Measurements from ENCODE around the gene SETD2. TPM values are rescaled to one million over a fixed set of nuclear protein-coding genes. Genes with fewer than 3 reads are reported as not detected.

SETD2 gene
- polyA plus RNA-seq, 3 donors, result 3.1 to 22.4 (median 7.5) TPM

DNA sequence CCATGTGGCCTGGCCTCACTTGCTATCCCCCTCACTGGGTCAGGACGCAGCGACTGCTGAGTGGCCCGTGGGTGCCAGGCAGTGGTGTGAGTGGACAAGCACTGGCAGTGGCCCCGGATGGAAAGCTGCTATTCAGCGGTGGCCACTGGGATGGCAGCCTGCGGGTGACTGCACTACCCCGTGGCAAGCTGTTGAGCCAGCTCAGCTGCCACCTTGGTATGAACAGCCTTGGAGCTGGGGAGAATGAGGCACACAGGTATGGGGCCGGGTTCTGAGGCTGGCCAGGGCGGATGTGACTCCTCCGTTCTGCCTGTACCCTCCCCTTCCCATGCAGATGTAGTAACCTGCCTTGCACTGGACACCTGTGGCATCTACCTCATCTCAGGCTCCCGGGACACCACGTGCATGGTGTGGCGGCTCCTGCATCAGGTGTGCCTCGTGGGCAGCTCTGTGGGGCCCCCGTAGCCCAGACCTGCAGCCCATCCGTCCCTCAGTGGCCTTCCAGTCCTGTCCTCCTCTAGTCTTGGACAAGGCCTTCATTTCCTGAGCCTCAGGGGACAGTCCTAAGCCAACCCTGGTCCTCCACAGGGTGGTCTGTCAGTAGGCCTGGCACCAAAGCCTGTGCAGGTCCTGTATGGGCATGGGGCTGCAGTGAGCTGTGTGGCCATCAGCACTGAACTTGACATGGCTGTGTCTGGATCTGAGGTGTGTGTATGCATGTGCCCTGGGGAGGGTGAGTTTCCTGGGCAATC lies 156.3 kb downstream of the SETD2 start:
- DNase-seq, result no peak
- no peaks in the 10 kb centered on the region for H3K9me3 ChIP-seq (replicated peaks in 1 of 2; ENCODE audit: control insufficient read depth in 1 of 2, insufficient read depth in 1 of 2, low read length in 2 of 2)

GRCh38 chr3:47007001-47007400 lies 156.9 kb downstream of the SETD2 start:
- Histone ChIP-seq H3K27ac (ENCODE audit: low read depth in 1 of 2, low read length in 2 of 2) (no peak overlapping the region), H3K9me3 (replicated peaks in 1 of 2; ENCODE audit: control insufficient read depth in 1 of 2, insufficient read depth in 1 of 2, low read length in 2 of 2) (no peaks in the 10 kb centered on the region), H3K4me3 (replicated peaks in 1 of 3; ENCODE audit: low read depth in 2 of 3, low read length in 3 of 3) (no peak overlapping the region), H2AFZ (ENCODE audit: insufficient read depth, low read depth, low read length, poor library complexity, severe bottlenecking) (no peak overlapping the region), H4K20me1 (ENCODE audit: insufficient read depth, low read length) (peaks cover 96% of the 10 kb centered on the region), H3K9ac (ENCODE audit: insufficient read depth, low read length, poor library complexity, severe bottlenecking) (no peak overlapping the region), H3K79me2 (ENCODE audit: insufficient read depth, low read length) (peaks cover 6% of the 10 kb centered on the region), H3K36me3 (replicated peaks in 1 of 2; ENCODE audit: control insufficient read depth in 1 of 2, insufficient read depth in 2 of 2, low read length in 2 of 2) (peaks cover 75 to 90% of the 10 kb centered on the region in 2 donors), H3K27me3 (ENCODE audit: control insufficient read depth in 2 of 2, insufficient read depth in 2 of 2, low read length in 2 of 2) (no peaks in the 10 kb centered on the region), H3K4me1 (ENCODE audit: control insufficient read depth in 1 of 2, insufficient read depth in 2 of 2, low read length in 2 of 2) (peaks cover 16 to 32% of the 10 kb centered on the region in 2 donors), H3K4me2 (replicated peaks; ENCODE audit: extremely low read depth, low read length, poor library complexity, severe bottlenecking) (no peak overlapping the region)
- Mint-ChIP-seq H3K27me3 (ENCODE audit: low read depth in 3 of 3) (peaks cover 0 to 1% (median 0%) of the 10 kb centered on the region in 3 donors), H3K4me3 (no peak overlapping the region), H3K36me3 (peaks cover 75 to 77% of the 10 kb centered on the region in 2 donors), H3K9me3 (no peaks in the 10 kb centered on the region), H3K4me1 (peaks cover 23% of the 10 kb centered on the region), H3K27ac (peak overlapping the region in 2 of 7 donors; percentile 3 to 57)
- no peak for TF ChIP-seq CTCF (IDR thresholded peaks at IDR 0.05)
- no peak for DNase-seq
- WGBS (ENCODE audit: insufficient coverage), result 100% methylated on average over 1 of the region's 3 CpGs
- intact Hi-C loops (cut with micrococcal nuclease), result no loop called here

More for the DNA sequence above, 156.3 kb downstream of the SETD2 start:
- no peak overlapping the region for H3K9ac ChIP-seq (ENCODE audit: insufficient read depth, low read length, poor library complexity, severe bottlenecking)
- no peaks in the 10 kb centered on the region for H3K27me3 ChIP-seq (ENCODE audit: control insufficient read depth in 2 of 2, insufficient read depth in 2 of 2, low read length in 2 of 2)
- peaks cover 2% of the 10 kb centered on the region for H3K79me2 ChIP-seq (ENCODE audit: insufficient read depth, low read length)
- peaks cover 73 to 87% of the 10 kb centered on the region in 2 donors for H3K36me3 ChIP-seq (replicated peaks in 1 of 2; ENCODE audit: control insufficient read depth in 1 of 2, insufficient read depth in 2 of 2, low read length in 2 of 2)
- intact Hi-C loops (cut with micrococcal nuclease), result no loop called here
- Mint-ChIP-seq H3K4me3 (no peak overlapping the region), H3K27ac (peak overlapping the region in 2 of 7 donors; percentile 55 to 65), H3K27me3 (ENCODE audit: low read depth in 3 of 3) (peaks cover 0 to 1% (median 0%) of the 10 kb centered on the region in 3 donors), H3K4me1 (peaks cover 23% of the 10 kb centered on the region), H3K36me3 (peaks cover 70 to 75% of the 10 kb centered on the region in 2 donors), H3K9me3 (no peaks in the 10 kb centered on the region)
- H3K4me3 ChIP-seq (replicated peaks in 1 of 3; ENCODE audit: low read depth in 2 of 3, low read length in 3 of 3), result no peak overlapping the region
- TF ChIP-seq CTCF (IDR thresholded peaks at IDR 0.05), result no peak
- no peak overlapping the region for H3K4me2 ChIP-seq (replicated peaks; ENCODE audit: extremely low read depth, low read length, poor library complexity, severe bottlenecking)
- peaks cover 90% of the 10 kb centered on the region for H4K20me1 ChIP-seq (ENCODE audit: insufficient read depth, low read length)
- 92% methylated on average over 14 of the region's 16 CpGs for WGBS (ENCODE audit: insufficient coverage)
- H3K4me1 ChIP-seq (ENCODE audit: control insufficient read depth in 1 of 2, insufficient read depth in 2 of 2, low read length in 2 of 2), result peaks cover 16 to 32% of the 10 kb centered on the region in 2 donors
- H3K27ac ChIP-seq (ENCODE audit: low read depth in 1 of 2, low read length in 2 of 2), result no peak overlapping the region
- no peak overlapping the region for H2AFZ ChIP-seq (ENCODE audit: insufficient read depth, low read depth, low read length, poor library complexity, severe bottlenecking)
